H1 (cell line): ENCODE results near the gene SYT15.

Source experiments
- CTCF ChIP-seq, 3 experiments: IDR thresholded peaks; 1 replicate in 2 of 3; 2 replicates in 1 of 3; pipeline versions ENCODE4 v1.5.1 to v1.6.1; 2011; ENCODE audit warnings: low read length in 3 of 3, mild to moderate bottlenecking in 3 of 3, inconsistent platforms in 2 of 3, low read depth in 1 of 3, moderate library complexity in 1 of 3; ENCODE audit not compliant: insufficient read depth in 1 of 3; ENCODE audit errors: control extremely low read depth in 1 of 3
- SIN3A ChIP-seq, 2 experiments: IDR thresholded peaks in 1 of 2; conservative IDR thresholded peaks in 1 of 2; 2 replicates each; pipeline ENCODE4 v1.6.1; 2011 to 2012; ENCODE audit warnings: low read length in 2 of 2, improper control_type of control experiment in 1 of 2, low read depth in 1 of 2, mild to moderate bottlenecking in 1 of 2
- TCF12 ChIP-seq: IDR thresholded peaks from 2 replicates; pipeline ENCODE4 v1.6.1; 2011; ENCODE audit warnings: low read depth, mild to moderate bottlenecking, low read length

- TF ChIP-seq CTCF (IDR thresholded peaks at IDR 0.05; ENCODE audit: control extremely low read depth in 1 of 3, insufficient read depth in 1 of 3, low read depth in 1 of 3, low read length in 3 of 3) (no peak), SIN3A (conservative IDR thresholded peaks at IDR 0.05 in 1 of 2, IDR thresholded peaks at IDR 0.05 in 1 of 2; ENCODE audit: low read depth in 1 of 2, low read length in 2 of 2) (peak; percentile 17 to 54; a peak in 1 of 4 replicates), TCF12 (no peak)
Observed at GRCh38 chr10:46555713-46556514, 23.0 kb upstream of the SYT15 start.
